NB4 (cell line): ENCODE data around the gene FN1.

Experiments
- DNase-seq: peaks from one replicate; pipeline ENCODE4 v3.0.0; 2010; ENCODE audit warnings: low read depth
- H3K4me3 ChIP-seq: one replicate; pipeline ENCODE4 v1.5.1; 2011; ENCODE audit warnings: mild to moderate bottlenecking, low read depth, low read length, moderate library complexity
- CTCF ChIP-seq: IDR thresholded peaks from one replicate; pipeline ENCODE4 v1.5.1; 2012; ENCODE audit warnings: low read depth, low read length
- MAX ChIP-seq: IDR thresholded peaks from 2 replicates; pipeline ENCODE4 v1.6.1; 2011; ENCODE audit warnings: low read depth, low read length
- MYC ChIP-seq: IDR thresholded peaks from 2 replicates; pipeline ENCODE4 v1.6.1; 2011; ENCODE audit warnings: low read depth, low read length
- POLR2A ChIP-seq: IDR thresholded peaks from 2 replicates; pipeline ENCODE4 v1.6.1; 2011; ENCODE audit warnings: mild to moderate bottlenecking; ENCODE audit not compliant: insufficient read length; ENCODE audit errors: extremely low read depth

Gene FN1

GRCh38 chr2:215391531-215391930, 44.3 kb downstream of the FN1 start:
- TF ChIP-seq MYC, result no peak
- no peak for TF ChIP-seq POLR2A
- no peak for TF ChIP-seq CTCF
- TF ChIP-seq MAX, result no peak
- no peak overlapping the region for H3K4me3 ChIP-seq
- no peak for DNase-seq

GRCh38 chr2:215390550-215390913, 45.3 kb downstream of the FN1 start:
- no peak overlapping the region for H3K4me3 ChIP-seq
- TF ChIP-seq POLR2A, result no peak
- no peak for DNase-seq

- DNase-seq, result no peak
- no peak for TF ChIP-seq MAX
- TF ChIP-seq CTCF, result no peak
- no peak for TF ChIP-seq MYC
- no peak for TF ChIP-seq POLR2A
- no peak overlapping the region for H3K4me3 ChIP-seq
These were observed 47.7 kb downstream of the FN1 start for GRCh38 chr2:215388002-215388728.

- no peak overlapping the region for H3K4me3 ChIP-seq
- DNase-seq, result no peak
- no peak for TF ChIP-seq CTCF
- no peak for TF ChIP-seq MAX
These were observed 49.3 kb downstream of the FN1 start for GRCh38 chr2:215386566-215386965.

GRCh38 chr2:215384710-215385109, 51.2 kb downstream of the FN1 start:
- TF ChIP-seq CTCF, result no peak
- no peak for TF ChIP-seq MYC
- TF ChIP-seq POLR2A, result no peak
- no peak for TF ChIP-seq MAX
- no peak for DNase-seq
- no peak overlapping the region for H3K4me3 ChIP-seq

GRCh38 chr2:215383652-215384279, 52.1 kb downstream of the FN1 start:
- H3K4me3 ChIP-seq, result no peak overlapping the region
- no peak for DNase-seq
- TF ChIP-seq MAX, result no peak
- TF ChIP-seq CTCF, result no peak
